Natural killer cell (primary cell): Measurements from ENCODE around the gene AFAP1L2. TPM values are rescaled to one million over a fixed set of nuclear protein-coding genes. Genes with fewer than 3 reads are reported as not detected.

Experiments
- ATAC-seq, 3 donors: fragments of 150-1000 bp in 2 of 3; fragments of 200-7000 bp in 1 of 3; cut with Tn5 transposase; 1 replicate in 1 of 3; 2 replicates in 2 of 3; pipeline ENCODE4 v1.10.0; 2021; ENCODE audit warnings: mild to moderate bottlenecking in 2 of 3, moderate library complexity in 2 of 3
- DNase-seq, 2 donors: peaks; one replicate each; pipeline versions ENCODE4 v3.0.0 to v3.0.0-alpha.2; 2013 to 2021; ENCODE audit warnings: mixed read lengths in 1 of 2
- H3K27ac ChIP-seq: one replicate; pipeline ENCODE4 v1.5.1; 2013; ENCODE audit warnings: mild to moderate bottlenecking, low read length
- H3K27me3 ChIP-seq: one replicate; pipeline ENCODE4 v1.6.1; 2013; ENCODE audit warnings: low read length; ENCODE audit not compliant: control insufficient read depth, insufficient read depth
- H3K36me3 ChIP-seq: one replicate; pipeline ENCODE4 v1.6.1; 2013; ENCODE audit warnings: low read length; ENCODE audit not compliant: control insufficient read depth, insufficient read depth
- H3K4me1 ChIP-seq: one replicate; pipeline ENCODE4 v1.6.1; 2013; ENCODE audit warnings: low read length; ENCODE audit not compliant: control insufficient read depth, insufficient read depth
- H3K4me3 ChIP-seq: one replicate; pipeline ENCODE4 v1.5.1; 2013; ENCODE audit warnings: low read length
- H3K9me3 ChIP-seq: one replicate; pipeline ENCODE4 v1.6.1; 2013; ENCODE audit warnings: low read length; ENCODE audit not compliant: control insufficient read depth, insufficient read depth
- H3K27ac Mint-ChIP-seq, 2 donors: one replicate each; pipeline ENCODE4 v1.8.0; 2022; ENCODE audit warnings: mild to moderate bottlenecking in 2 of 2, mixed read lengths in 2 of 2, moderate library complexity in 1 of 2
- H3K27me3 Mint-ChIP-seq, 2 donors: one replicate each; pipeline ENCODE4 v1.8.0; 2022; ENCODE audit warnings: low read depth in 2 of 2, mixed read lengths in 2 of 2
- H3K36me3 Mint-ChIP-seq: one replicate; pipeline ENCODE4 v1.8.0; 2022; ENCODE audit warnings: mixed read lengths
- H3K4me1 Mint-ChIP-seq, 2 donors: one replicate each; pipeline ENCODE4 v1.8.0; 2022; ENCODE audit warnings: mixed read lengths in 2 of 2
- H3K4me3 Mint-ChIP-seq: one replicate; pipeline ENCODE4 v1.8.0; 2022; ENCODE audit warnings: mild to moderate bottlenecking, moderate library complexity, mixed read lengths
- H3K9me3 Mint-ChIP-seq, 2 donors: one replicate each; pipeline ENCODE4 v1.8.0; 2022; ENCODE audit warnings: mixed read lengths in 2 of 2
- WGBS: methylation state at CpG from one replicate; pipeline ENCODE4 v1.1.7; 2013; ENCODE audit warnings: missing lambda C conversion rate; ENCODE audit not compliant: insufficient coverage; 5-methylcytosine and 5-hydroxymethylcytosine counted together
- intact Hi-C: fragments of 100-400 bp; cut with micrococcal nuclease; formaldehyde crosslinking; loops from one replicate; pipeline ENCODE4 v1.14.2; 2022
- total RNA-seq, 4 donors: library from RNA; stranded (reverse); fragments of 120-200 nt in 1 of 4; gene quantifications; one replicate each; pipeline versions ENCODE4 v1.2.3 to v1.2.4, GENCODE V29; 2013 to 2022
- TF ChIP-seq, protein P1 (sequence below): fragments of 200-600 bp; IDR thresholded peaks from one replicate; pipeline ENCODE4 v1.8.0; 2022; ENCODE audit warnings: antibody characterized with exemption

The AFAP1L2 gene
- total RNA-seq, 3 donors from 2014 or later (not counting 1 experiment from before 2014, with no cell fraction given) = 0.66 to 2.8 (median 1.3) TPM

DNA sequence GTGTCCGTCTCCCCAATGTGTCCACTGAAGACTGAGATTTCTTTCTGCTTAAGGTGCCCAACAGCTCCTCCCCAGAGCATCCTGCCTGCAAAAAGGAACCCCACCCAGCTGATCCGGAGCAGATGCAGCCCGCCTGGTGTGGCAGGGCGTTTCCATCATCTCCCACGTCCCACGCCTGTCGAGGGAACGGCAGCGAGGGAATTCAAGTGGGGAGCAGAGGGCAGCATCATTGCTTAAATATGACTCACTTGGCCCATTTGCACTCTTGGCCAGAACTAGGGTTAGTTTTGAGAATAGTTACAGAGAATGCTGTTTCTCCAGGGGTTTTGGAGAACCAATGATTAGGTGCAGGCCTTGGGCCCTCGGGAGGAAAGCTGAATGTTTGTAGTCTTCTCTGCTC is 144.5 kb downstream of the AFAP1L2 start:
- H3K36me3 ChIP-seq = no peaks in the 10 kb centered on the region
- H3K27me3 ChIP-seq = no peaks in the 10 kb centered on the region
- H3K4me3 ChIP-seq = no peak overlapping the region
- WGBS = 95% methylated on average over 10 of the region's 10 CpGs
- H3K9me3 ChIP-seq = no peaks in the 10 kb centered on the region
- Mint-ChIP-seq H3K4me1 (no peaks in the 10 kb centered on the region), H3K9me3 (no peaks in the 10 kb centered on the region), H3K27ac (no peak overlapping the region), H3K36me3 (no peaks in the 10 kb centered on the region), H3K27me3 (peaks cover 0 to 6% of the 10 kb centered on the region in 2 donors), H3K4me3 (no peak overlapping the region)
- H3K27ac ChIP-seq = no peak overlapping the region
- ATAC-seq (no peak), DNase-seq (no peak)
- no peaks in the 10 kb centered on the region for H3K4me1 ChIP-seq
- intact Hi-C loops = no loop called here
- TF ChIP-seq, protein P1, sequence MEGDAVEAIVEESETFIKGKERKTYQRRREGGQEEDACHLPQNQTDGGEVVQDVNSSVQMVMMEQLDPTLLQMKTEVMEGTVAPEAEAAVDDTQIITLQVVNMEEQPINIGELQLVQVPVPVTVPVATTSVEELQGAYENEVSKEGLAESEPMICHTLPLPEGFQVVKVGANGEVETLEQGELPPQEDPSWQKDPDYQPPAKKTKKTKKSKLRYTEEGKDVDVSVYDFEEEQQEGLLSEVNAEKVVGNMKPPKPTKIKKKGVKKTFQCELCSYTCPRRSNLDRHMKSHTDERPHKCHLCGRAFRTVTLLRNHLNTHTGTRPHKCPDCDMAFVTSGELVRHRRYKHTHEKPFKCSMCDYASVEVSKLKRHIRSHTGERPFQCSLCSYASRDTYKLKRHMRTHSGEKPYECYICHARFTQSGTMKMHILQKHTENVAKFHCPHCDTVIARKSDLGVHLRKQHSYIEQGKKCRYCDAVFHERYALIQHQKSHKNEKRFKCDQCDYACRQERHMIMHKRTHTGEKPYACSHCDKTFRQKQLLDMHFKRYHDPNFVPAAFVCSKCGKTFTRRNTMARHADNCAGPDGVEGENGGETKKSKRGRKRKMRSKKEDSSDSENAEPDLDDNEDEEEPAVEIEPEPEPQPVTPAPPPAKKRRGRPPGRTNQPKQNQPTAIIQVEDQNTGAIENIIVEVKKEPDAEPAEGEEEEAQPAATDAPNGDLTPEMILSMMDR = no peak

DNA sequence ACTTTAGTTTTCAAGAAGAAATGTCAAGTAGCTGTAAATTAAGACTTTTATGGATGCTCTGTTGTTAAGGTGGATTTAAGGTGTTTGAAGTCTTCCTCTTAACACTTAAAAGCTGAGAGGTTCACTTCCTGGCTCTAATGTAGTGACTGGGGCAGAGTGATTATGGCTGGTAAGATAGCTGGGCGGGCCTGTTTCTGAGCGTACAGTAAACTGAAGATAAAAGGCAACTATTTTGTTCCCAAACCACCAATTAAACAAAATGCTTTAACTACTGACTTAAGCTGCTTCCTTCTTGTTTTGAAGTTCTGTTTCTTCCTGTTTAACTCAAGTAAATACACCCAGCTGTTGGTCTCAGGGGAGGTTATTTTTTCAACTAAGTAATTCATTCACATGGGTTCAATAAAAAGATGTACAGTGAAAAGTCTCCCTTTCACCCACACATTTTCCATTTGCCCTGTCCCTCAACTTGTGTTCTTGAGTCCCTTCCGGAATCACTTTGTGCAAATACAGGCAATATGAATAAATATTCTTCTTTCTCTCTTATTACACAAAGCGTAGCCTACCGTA is 145.9 kb downstream of the AFAP1L2 start:
- H3K27ac Mint-ChIP-seq = no peak overlapping the region
- H3K27me3 Mint-ChIP-seq = peaks cover 0 to 6% of the 10 kb centered on the region in 2 donors
- H3K4me1 Mint-ChIP-seq = no peaks in the 10 kb centered on the region
- ATAC-seq = peak in 1 of 3 donors; percentile 37
- Histone ChIP-seq H3K27ac (no peak overlapping the region), H3K4me3 (no peak overlapping the region), H3K4me1 (no peaks in the 10 kb centered on the region), H3K9me3 (no peaks in the 10 kb centered on the region), H3K27me3 (no peaks in the 10 kb centered on the region), H3K36me3 (no peaks in the 10 kb centered on the region)
- 55% methylated on average over 3 of the region's 5 CpGs for WGBS
- H3K36me3 Mint-ChIP-seq = no peaks in the 10 kb centered on the region
- intact Hi-C loops = no loop called here
- H3K4me3 Mint-ChIP-seq = no peak overlapping the region
- TF ChIP-seq, protein P1 = no peak
- no peaks in the 10 kb centered on the region for H3K9me3 Mint-ChIP-seq
- DNase-seq = peak in 1 of 2 donors; percentile 9

DNA sequence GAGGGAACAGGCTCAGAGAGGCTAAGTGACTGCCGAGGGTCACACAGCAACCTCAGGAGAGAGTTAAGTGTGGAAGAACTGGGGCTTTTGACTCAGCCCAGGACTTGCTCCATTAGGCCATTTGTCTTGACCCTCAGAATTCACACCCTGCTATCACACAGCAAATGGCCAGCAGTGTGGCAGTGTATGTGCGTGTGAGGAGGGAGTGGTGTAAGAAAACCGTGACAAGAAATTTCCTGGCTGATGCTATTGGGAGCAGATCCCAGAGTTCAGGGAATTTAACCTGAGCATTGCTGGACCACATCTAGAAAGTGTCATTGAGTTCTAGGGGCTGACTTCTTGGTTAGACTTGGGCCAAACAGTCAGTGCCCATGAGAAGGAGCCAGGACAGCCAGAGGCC is 146.8 kb downstream of the AFAP1L2 start:
- Mint-ChIP-seq H3K27ac (no peak overlapping the region), H3K4me3 (no peak overlapping the region), H3K36me3 (no peaks in the 10 kb centered on the region), H3K4me1 (no peaks in the 10 kb centered on the region), H3K27me3 (peaks cover 0 to 6% of the 10 kb centered on the region in 2 donors), H3K9me3 (no peaks in the 10 kb centered on the region)
- no peaks in the 10 kb centered on the region for H3K4me1 ChIP-seq
- H3K27me3 ChIP-seq = no peaks in the 10 kb centered on the region
- WGBS = 85% methylated on average over 3 of the region's 3 CpGs
- no peak overlapping the region for H3K27ac ChIP-seq
- ATAC-seq (no peak), DNase-seq (no peak)
- H3K9me3 ChIP-seq = no peaks in the 10 kb centered on the region
- intact Hi-C loops = no loop called here
- TF ChIP-seq, protein P1 = no peak
- no peaks in the 10 kb centered on the region for H3K36me3 ChIP-seq
- no peak overlapping the region for H3K4me3 ChIP-seq

DNA sequence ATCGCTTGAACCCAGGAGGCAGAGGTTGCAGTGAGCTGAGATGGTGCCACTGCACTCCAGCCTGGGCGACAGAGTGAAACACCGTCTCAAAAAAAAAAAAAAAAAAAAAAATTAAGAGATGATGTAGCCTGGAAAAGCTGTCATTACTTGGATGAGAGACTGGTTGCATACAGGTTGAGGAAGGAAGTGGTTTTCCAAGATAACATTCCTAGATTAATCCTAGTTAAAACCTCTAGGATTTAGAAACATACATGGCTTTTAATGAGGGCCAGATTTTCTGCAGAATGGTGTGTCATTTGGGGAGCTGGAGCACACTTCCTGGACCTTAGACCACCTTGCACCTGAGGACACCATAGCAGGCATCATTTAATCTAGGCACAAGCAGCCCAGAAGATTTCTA is 147.5 kb downstream of the AFAP1L2 start:
- ATAC-seq (no peak), DNase-seq (no peak)
- H3K4me3 ChIP-seq = no peak overlapping the region
- 91% methylated on average over 3 of the region's 3 CpGs for WGBS
- no peaks in the 10 kb centered on the region for H3K9me3 Mint-ChIP-seq
- H3K4me3 Mint-ChIP-seq = no peak overlapping the region
- no peaks in the 10 kb centered on the region for H3K4me1 ChIP-seq
- no peaks in the 10 kb centered on the region for H3K4me1 Mint-ChIP-seq
- no peaks in the 10 kb centered on the region for H3K9me3 ChIP-seq
- intact Hi-C loops = no loop called here
- peaks cover 0 to 6% of the 10 kb centered on the region in 2 donors for H3K27me3 Mint-ChIP-seq
- H3K36me3 ChIP-seq = no peaks in the 10 kb centered on the region
- H3K36me3 Mint-ChIP-seq = no peaks in the 10 kb centered on the region
- TF ChIP-seq, protein P1 = no peak
- no peaks in the 10 kb centered on the region for H3K27me3 ChIP-seq
- no peak overlapping the region for H3K27ac Mint-ChIP-seq
- H3K27ac ChIP-seq = no peak overlapping the region
